ENCODE results near the gene LMO7.

LMO7 gene

DNA sequence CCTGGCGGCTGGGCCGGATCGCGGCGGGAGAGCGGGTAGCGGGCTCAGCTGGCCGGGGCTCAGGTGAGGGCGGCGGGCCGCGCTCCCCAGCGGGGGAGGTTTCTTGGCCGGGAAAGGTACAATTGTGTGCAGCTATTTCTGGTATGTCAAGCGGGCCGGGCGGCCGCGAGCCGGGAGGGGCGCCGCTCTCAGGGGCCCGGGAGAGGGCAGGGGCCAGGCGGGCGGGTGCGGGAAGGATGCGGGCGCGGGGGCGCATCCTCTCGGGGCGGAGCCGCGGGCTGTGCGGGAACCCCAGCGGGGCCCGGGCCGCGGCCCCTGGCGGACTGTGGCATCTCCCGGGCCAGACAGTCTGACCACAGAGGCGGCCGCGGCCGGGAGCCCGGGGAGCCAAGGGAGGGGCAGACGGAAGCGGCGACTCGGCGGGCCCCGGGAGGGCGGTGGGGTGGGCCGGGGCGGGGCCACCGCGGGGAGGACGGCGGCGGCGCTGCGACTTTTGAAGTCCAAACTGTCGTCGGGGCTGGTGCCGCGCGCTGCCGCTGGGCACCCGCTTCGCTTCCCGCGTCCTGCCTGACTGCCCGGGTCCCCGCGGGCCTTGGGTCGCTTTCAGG is at the start of gene LMO7:
Gene LMO7, plus strand, starts transcription at position 503 of the 608 bp plus-strand sequence. CDS start 328 bp downstream, outside the sequence.
- peak; percentile 82 for DNase-seq

DNA sequence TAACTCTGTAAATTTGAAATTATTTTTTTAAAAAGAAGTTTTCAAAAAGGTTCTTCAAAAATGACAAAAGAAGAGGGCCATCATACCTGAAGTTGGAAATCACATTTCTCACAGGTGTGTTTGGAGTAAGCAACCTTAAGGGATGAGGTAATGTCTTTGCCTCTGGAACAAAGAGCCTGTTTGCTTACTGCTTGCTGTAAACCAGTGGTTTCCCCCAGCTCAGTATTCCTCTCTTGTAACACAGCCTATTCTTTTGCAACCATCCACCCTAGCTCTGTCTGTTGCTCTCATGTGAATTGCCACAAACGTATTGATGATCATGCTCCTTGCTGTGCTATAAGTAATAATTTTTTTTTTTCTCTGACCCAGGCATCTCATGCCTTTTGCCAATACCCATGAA is 48.5 kb upstream of the LMO7 start:
- DNase-seq, result no peak

DNA sequence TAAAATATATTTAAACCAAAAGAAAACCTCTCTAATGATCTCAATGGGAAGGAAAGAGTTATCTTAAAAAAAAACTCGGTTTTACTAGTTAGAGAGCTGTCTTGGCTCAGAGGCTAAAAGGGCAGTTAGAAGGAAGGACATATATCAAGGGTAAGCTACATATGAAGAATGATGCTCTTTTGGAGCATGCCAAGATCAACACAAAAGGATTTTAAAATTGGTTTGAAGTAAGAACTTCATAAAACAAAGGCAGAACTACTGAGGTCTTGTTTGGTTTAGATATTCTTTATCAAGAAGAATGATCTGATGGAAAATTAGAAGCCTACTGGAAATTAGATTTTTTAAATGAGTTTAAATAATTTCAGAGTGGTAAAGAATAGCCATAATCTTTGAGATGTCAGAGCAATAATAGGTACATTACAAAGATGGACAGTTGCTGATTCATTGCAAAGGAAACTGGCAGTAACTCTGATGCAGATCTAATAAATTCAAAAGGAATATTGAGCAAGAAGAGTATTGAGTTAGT is 39.4 kb upstream of the LMO7 start:
- no peak for DNase-seq

DNA sequence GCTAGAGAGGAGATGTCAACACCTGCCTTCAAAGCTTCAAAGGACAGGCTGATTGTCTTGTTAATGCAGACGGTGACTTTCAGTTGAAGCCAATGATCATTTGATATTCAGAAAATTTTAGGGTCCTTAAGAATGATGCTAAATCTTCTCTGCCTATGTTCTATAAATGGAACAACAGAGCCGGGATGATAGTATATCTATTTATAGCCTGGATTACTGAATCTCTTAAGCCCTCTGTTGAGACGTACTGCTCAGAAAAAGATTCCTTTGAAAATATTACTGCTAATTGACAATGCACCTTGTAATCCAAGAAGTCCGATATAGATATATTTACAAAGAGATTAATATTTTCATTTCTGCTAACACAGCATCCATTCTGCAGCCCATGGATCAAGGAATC is 35.8 kb upstream of the LMO7 start:
- no peak for DNase-seq

DNA sequence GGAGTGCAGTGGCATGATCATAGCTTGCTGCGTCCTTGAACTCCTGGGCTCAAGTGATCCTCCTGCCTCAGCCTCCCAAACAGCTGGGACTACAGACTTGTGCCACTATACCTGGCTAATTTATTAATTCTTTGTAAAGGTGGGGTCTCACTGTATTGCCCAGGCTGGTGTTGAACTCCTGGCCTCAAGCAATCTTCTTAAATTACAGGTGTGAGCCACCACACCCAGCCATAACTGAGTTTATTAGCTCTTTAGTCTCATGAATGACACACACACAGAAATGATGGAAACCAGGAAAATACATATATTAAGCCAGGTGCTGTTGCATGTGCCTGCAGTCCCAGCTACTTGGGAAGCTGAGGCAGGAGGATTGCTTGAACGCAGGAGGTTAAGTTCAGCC is 33.1 kb upstream of the LMO7 start:
- DNase-seq, result no peak

DNA sequence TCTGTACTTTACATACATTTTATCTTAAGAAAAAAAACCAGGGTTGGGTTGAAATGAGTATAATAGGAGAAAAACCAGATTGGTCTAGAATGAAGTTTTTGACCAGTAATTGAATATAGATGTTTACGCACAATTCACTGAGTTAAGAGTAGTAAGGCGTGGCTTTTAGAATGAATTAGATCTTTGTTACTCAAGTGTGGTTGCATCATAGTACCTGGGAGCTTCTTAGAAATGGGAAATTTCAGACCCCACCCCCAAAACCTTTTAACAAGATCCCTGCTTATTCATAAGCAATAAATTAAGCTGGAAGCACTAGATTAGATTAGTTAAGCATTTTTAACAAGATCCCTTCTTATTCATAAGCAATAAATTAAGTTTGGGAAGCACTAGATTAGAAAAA is 28.7 kb upstream of the LMO7 start:
- DNase-seq, result no peak

DNA sequence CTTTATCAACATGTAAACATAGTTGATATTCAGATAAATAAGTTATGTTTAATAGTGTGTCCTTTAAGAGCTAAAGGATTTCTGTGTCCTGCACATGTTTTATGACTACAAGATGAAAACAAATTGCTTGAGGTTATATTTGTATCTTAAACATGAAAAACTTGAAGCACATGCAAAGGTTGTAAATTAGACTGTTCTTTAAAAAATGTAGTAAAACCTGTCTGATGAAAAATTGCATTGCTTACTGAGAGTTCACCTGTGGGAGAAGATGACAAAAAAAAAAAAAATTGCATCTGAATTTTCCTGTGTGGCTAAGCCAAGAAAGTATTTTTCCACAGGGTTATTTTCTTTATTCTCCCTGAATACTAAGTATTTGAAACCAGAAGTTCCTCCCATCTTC is 25.7 kb upstream of the LMO7 start:
- DNase-seq, result no peak

DNA sequence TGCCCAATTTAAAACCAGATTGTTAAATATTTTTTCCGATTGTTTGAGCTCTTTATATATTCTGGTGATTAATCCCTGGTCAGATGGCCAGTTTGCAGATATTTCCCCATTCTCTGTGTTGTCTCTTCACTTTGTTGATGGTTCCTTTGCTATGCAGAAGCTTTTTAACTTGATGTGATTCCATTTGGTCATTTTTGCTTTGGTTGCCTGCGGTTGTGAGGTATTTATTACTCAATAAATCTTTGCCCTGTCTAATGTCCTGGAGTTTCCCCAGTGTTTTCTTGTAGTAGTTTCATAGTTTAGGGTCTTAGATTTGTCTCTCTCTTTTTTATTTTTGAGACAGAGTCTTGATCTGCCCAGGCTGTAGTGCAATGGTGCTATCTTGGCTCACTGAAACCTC is 23.8 kb upstream of the LMO7 start:
- no peak for DNase-seq

DNA sequence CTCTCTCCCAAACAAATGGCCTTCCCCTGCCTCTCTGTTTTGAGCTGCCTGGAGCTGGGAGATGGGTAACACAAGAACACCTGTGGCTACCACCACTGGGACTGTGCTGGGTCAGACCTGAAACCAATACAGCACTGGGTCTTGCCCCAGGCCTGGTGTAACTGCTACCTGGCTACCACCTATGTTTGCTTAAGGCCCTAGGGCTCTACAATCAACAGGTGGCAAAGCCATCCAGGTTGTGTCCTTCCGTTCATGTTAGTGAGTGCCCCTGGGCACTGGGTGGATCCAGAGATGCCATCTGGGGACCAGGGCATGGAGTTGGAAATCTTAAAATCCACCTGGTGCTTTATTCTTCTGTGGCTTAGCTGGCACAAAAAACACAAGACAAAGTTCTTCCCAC is 18.9 kb upstream of the LMO7 start:
- DNase-seq, result no peak

DNA sequence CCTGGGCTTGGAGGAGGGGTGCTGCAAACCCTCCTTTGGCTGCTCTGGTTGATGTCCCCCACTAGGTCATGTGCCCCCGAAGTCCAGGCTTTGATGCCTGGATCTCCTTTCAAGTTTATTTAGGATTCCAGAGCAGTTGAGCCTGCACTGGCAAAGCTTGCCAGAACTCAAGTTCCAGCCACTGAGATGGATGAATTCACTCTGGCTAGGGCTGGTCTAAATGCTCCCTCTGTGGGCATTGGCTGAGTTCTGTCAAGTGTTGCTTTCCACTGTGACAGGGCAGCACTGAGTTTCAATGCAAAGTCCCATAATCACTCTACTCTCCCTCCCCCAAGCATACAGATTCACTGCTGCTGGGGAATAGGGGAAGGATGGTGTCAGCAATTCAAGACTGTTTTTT is 17.8 kb upstream of the LMO7 start:
- DNase-seq, result no peak

DNA sequence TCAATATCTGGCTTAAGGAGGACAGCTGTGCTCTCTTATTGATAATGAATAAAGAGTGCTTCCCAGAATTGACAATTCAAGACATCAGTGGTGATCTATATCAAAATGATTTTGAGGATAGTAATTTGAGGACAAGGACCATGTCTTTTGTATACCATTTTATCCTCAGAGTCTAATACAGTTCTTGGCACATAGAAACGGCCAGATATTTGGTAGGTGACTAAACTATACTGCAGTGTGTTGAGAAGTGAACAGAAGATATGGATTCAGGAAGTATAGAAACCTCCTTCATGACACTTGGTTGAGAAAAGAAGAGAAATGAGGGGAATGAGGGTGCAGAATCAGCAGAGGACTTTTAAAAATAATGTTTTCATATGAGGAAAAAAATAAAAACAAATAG is 16.1 kb upstream of the LMO7 start:
- DNase-seq, result no peak

DNA sequence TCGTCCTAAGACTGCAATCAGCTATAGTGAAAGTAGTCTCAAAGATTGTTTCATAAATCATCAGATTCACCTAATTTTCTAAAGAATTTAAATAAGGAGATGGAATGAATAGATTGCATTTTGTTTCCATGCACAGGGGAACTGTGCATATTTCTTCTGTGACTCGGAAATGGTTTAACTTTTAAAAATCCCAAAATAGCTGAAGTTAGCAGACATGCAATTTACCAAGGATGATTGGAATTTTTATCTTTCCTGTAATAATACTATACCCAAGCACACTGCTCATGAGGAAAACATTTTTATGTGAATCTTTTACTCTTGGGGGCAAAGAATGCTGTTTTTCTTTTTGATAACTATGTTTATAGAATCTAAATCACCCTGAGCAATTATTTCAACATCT is 15.0 kb upstream of the LMO7 start:
- DNase-seq, result no peak

DNA sequence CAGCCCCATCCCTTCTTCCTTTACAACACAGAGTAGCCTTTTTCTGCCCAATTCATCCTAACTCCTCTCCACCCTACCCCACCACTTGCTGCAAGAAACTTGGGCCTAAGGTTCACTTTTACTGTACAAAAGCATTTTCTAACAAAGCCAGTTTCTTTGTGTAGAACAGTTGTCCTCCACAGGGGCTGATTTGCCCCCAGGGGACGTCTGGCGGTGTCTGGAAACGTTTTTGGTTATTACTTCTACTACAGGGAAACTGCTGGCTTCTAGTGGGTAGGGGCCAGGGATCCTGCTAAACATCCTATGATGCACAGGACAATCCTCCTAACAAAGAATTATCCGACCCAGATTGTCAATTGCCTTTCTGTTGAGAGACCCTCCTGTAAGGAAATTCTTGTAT is 7.3 kb upstream of the LMO7 start:
- no peak for DNase-seq

DNA sequence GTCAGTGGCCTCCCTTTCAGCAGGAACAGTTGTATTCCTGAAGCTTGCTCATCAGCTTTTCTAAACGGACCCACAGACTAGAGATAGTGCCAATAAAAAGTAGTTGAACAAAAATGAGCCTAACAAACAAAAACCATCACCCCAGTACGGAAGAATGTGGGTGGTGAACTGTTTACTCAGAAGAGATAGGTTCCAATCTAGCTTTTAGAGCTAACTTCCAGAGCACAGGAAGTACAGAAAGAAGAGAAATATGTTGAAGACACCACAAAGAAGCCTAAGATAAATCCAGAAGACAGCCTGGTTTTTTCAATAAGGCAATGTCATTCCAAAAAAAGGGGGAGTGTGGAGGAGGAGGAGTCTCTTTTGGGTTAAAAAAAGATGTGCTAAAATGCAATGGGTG is 2.8 kb upstream of the LMO7 start:
- no peak for DNase-seq

DNA sequence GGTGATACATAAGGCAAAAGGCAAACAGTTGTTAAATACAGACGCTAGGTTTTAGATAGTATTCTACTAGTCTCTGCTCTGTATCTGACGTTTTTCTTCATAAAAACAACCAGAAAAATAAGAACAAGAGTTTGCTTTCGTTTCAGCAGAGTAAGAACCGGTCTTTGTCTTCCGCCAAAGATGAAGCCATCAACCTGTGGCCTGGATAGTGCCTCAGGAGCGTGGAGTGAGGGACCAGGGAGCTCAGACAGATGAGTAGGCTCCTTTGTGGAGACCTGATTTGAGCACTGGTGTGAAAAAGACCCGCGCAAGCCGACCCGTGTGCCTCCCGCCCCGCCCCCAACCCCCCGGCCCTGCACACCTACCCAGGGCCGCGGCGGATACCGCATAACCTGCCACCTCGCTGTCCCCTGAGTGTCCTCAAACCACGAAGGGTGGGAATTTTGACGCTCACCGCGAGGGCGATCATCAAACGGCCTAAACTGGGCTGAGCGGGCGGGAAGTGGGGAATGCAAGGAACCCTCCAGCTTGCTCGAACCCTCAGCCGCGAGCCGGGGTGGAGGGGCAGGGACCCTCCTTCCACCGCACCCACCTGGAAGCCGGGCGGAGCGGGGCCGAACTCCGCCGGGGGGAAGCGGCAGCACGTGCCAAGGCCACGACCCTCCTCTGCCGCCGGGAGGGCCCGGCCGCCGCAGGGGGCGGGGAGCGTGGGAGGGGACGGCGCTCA is 866 bp upstream of the LMO7 start:
- DNase-seq, result no peak

DNA sequence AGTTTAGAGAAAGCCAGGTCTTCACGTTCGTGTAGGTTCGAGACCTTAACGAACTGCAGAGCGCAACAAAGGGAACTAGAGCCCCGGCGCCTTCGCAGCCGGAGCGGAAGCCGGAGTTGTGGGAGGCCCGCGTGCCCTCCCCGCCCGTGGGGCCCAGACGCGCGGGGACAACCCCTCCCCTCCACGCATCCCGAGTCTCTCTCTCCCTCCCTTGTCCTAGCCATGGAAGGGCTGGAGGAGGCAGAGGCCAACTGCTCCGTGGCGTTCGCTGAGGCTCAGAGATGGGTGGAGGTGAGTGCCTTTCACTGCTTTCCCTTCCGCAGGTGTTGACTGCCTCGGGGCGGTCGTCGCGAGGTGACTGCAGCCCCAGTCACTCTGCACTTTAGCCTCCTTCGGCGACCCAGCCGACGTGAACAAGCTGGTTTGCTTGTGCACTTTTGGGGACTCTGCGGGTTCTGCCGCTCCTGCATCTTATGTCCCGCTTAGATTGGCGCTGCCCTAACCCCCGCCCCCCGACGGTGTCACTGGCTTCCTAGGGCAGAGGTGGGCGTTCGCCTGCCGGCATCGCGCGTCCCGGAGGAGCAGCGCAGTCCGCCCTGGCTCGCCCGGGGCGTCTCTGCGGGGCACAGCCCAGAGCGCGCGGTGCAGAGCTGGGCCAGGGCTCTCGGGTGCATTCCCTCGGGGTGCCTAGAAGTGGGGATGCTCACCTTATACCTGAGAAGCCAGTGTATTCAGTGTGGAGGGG is 478 bp downstream of the LMO7 start:
- peak; percentile 76 for DNase-seq

DNA sequence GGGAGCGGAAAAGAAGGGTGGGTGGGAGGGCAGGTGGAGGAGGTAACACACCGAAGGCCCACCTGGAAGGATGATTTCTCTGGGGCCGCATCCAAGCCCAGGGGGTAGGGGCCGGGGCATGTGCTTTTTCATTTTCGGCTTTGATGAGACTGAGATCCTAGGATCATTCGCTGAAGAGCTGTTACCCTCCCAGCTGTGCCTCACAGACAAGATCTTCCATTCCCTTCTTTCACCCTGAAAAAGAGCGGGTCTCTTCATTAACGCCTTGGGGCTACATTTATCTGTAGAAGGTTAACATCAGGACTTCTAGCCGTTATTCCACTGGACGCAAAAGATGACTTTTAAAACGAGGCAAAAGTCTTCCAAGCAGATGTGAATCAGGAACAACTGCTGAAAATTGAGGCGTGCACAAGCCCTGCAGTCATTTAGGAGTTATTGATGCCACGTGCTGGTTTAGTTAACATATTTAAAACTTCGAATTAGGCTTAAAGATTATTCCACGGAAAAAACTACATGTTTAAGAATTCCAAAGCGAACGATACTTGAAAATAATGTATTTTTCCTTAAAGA is 1.1 kb downstream of the LMO7 start:
- no peak for DNase-seq

DNA sequence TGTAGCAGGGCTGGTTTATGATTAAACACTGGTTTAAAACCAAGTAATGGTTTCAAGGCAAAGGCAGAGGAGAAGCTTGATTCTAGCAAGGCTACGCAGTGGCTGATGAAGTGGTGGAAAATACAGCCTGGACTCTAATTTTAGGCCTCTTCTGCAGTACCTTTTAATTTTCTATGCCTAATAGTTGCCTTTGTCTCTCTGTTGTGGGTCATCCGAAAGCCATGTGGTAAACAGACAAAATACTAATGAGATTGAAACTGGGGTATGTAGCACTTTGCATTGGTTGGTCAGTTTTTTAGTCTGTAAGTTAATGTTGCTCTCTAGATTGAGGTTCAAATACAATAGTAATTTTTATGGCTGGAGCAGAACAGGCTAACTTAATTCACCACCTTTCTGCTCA is 3.3 kb downstream of the LMO7 start:
- no peak for DNase-seq

DNA sequence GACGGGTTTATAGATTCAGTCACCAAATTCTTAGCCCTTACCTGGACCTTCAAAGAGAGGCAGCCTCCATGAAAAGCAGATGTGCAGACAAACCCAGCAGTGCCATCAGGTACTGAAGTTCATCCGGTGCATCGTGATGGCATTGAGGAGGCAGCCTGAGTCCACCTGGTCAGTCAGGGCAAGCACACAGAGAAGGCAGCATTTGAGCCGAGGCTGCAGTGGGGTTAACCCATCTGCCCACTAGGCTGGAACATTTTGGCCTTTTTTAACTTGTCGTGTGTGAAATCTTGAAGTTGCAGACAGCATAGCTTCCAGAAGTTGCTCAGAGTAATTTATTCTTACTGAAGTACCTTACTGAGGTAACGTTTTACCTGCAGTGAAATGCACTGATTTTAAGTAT is 4.9 kb downstream of the LMO7 start:
- DNase-seq, result no peak

DNA sequence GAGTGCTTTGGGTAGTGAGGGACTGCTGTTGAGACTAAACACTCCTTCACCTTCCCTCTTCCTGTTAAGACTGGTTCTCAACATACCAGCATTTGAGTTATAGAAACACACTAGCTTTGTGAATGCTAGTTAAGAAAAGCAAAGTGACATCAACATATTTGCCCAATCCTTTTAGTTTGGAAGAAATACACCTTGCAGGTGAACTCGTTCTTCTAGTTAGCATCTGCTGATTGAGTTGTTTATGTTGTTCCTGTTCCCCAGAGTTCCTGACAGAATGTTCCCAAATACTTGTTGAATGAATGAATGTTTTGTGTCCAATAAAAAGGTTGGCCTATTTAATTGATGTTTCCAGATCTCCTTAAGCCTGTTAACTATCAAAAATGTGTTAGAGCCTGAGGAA is 7.1 kb downstream of the LMO7 start:
- DNase-seq, result no peak

DNA sequence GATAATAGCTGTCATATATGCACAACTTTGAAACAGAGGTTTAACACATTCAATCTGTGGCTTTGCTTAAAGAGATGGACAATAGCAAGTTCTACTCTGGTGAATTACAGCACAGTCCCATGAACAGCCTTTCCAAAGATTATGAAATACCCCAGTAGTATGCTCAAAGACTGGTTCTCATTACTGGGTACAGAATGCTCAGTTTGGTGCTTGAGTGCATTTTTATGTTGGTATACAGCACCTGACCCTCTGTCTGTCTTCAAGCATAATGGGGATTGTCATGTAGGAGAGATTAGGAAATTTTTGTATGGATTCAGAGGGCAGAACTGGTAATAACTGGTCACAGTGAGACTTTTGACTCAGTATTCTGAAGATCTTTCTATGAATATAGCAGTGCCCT is 7.6 kb downstream of the LMO7 start:
- no peak for DNase-seq

DNA sequence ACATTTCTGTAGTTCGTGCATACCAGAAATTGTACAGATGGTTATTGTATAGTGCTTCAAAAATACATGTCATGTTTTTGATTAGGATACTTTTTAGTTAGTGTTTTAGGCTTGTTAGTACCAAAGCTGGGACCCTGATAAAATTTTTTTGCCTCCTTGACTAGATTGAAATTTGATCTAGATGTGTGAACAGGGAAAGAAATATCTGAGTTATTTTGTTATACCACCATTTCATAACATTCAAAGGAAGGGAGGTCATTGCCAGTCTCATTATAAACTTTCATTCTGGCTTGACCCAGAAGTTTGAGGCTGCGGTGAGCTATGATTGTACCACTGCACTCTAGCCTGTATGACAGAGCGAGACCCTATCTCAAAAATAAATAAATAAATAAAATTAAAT is 9.0 kb downstream of the LMO7 start:
- DNase-seq, result no peak

DNA sequence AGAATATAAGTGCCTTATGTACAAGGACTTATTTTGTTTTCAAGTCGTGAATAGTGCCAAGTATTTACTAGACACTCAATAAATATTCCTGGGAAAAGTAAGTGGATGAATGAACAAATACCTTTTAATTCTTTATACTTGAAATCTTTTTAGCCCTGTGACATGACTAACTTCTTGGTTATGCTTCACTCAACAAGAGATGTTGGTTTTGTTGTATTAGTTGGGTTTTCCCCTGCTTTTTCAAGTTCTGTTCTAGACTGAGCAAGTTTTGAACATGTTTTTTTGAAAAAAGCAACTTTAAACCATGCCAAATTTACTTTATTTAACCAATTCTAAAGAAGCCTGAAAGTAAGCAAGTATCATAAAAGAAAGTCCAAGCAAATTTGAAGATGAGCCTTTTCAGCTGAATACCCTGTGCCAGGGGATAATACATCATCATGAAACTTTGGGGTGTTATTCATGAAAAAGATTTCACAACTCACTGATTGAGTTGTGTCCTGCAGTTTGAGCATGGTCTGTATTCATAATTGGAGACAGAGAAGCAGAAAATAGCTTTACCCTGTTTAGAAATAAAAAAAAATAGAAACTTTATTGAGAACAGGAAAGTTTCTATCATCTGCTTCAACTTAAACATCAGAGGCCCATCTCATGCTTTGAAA is 11.1 kb downstream of the LMO7 start:
- no peak for DNase-seq

Measured in activated effector memory CD4-positive, alpha-beta T cell treated with anti-CD3 and anti-CD28 coated beads, Interleukin-2, amount 50 U/mL, for 16 hours (primary cell).